ENCODE data around the gene PITPNB. TPM values are rescaled to one million over a fixed set of nuclear protein-coding genes. Genes with fewer than 3 reads are reported as not detected.

The PITPNB gene
- polyA plus RNA-seq, 1 donor (not counting 4 experiments of a cell fraction or from before 2014, with no cell fraction given): 81.6 TPM

DNA sequence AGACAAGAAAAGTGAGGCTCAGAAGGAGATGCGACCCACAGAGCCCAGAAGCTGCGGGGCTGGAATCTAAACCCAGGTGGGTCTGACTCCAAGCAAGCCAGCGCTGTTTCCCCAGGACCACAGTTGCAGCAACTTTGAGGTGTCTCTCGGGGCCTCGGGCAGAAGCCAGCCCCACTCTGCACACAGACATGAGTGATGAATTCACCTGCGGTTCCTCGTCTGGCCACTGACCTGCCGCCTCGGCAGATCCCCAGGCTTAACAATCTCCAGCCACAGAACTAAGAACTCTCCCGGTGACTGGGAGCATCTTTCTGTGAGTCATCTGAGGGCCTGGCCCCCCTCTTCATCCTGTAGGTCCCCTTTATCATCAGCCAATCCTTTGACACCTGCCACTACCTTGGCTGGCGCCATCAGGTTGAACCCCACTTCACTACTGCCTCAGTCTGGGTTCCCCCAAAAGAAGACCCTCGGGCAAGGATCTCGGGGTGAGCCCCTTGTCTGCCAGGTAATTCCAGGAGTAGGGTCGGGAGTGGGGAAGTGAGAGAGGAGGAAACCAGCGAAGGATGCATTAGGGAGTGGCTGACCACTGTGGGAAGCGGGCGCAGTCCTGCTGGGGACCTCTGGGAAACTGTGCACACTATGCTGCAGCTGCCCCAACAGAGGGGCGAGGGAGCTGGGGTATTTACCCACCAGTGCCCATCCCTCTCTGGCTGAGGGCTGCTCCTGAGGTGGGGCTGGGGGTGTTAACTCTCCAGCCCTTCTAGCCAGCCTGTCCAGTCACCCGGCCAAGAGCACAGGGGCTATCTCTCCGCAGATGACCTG lies 84.5 kb downstream of the PITPNB start:
- DNase-seq (ENCODE audit: low read depth, low spot score): no peak
- Histone ChIP-seq H3K79me2 (ENCODE audit: control insufficient read depth, insufficient read depth, low read length) (no peaks in the 10 kb centered on the region), H3K9me3 (ENCODE audit: control insufficient read depth, low read depth, low read length) (no peaks in the 10 kb centered on the region), H3K27me3 (ENCODE audit: control insufficient read depth, extremely low read depth, insufficient read depth, low read length) (no peaks in the 10 kb centered on the region), H3K36me3 (ENCODE audit: control insufficient read depth in 2 of 2, extremely low read depth in 1 of 2, insufficient read depth in 2 of 2, low read length in 2 of 2) (no peaks in the 10 kb centered on the region), H3K4me1 (ENCODE audit: control insufficient read depth, extremely low read depth, insufficient read depth, low read length) (peaks cover 8% of the 10 kb centered on the region), H2AFZ (ENCODE audit: control insufficient read depth, low read length) (no peak overlapping the region), H3K9ac (ENCODE audit: control insufficient read depth, extremely low read depth, insufficient read depth, low read length) (no peak overlapping the region), H4K20me1 (ENCODE audit: control insufficient read depth, extremely low read depth, insufficient read depth, low read length) (no peaks in the 10 kb centered on the region), H3K9me1 (ENCODE audit: control insufficient read depth, extremely low read depth, insufficient read depth, low read length) (no peaks in the 10 kb centered on the region), H3K4me3 (ENCODE audit: control insufficient read depth in 2 of 3, extremely low read depth in 1 of 3, insufficient read depth in 2 of 3, low read depth in 1 of 3, low read length in 3 of 3) (no peak overlapping the region), H3K4me2 (ENCODE audit: control insufficient read depth, extremely low read depth, insufficient read depth, low read depth, low read length) (no peak overlapping the region), H3K27ac (ENCODE audit: control insufficient read depth, insufficient read depth, low read length) (no peak overlapping the region)
- dilution Hi-C loops (cut with MboI; ENCODE audit: extremely low pct_ligation_motif_present, low sequenced_read_pairs): no loop called here
- TF ChIP-seq, protein P1, sequence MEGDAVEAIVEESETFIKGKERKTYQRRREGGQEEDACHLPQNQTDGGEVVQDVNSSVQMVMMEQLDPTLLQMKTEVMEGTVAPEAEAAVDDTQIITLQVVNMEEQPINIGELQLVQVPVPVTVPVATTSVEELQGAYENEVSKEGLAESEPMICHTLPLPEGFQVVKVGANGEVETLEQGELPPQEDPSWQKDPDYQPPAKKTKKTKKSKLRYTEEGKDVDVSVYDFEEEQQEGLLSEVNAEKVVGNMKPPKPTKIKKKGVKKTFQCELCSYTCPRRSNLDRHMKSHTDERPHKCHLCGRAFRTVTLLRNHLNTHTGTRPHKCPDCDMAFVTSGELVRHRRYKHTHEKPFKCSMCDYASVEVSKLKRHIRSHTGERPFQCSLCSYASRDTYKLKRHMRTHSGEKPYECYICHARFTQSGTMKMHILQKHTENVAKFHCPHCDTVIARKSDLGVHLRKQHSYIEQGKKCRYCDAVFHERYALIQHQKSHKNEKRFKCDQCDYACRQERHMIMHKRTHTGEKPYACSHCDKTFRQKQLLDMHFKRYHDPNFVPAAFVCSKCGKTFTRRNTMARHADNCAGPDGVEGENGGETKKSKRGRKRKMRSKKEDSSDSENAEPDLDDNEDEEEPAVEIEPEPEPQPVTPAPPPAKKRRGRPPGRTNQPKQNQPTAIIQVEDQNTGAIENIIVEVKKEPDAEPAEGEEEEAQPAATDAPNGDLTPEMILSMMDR (optimal IDR thresholded peaks at IDR 0.05 in 1 of 3, IDR thresholded peaks at IDR 0.05 in 1 of 3, conservative IDR thresholded peaks at IDR 0.05 in 1 of 3; ENCODE audit: extremely low read depth in 1 of 3, insufficient read depth in 2 of 3, low read length in 3 of 3): no peak
- TF ChIP-seq EZH2 (IDR thresholded peaks at IDR 0.05; ENCODE audit: low read length): no peak
- FAIRE-seq: no peak

DNA sequence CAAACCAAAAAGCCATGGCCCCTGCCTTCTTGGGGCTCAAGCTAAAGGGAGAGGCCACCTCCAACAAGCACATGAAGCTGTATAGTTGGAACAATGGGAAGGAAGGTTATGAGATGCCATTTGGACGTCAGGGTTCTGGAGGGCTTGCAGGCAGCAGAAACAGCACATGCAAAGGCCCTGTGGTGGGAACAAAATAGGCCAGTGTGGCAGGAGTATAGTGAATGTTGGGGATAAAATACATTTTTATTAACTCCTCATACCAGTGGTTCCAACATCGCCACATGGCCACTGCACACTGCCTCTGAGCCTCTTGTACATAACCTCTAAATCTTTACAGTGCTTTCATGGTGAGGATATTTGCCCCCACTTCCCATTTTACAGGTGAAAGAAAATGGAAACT lies 85.3 kb downstream of the PITPNB start:
- Histone ChIP-seq H3K36me3 (ENCODE audit: control insufficient read depth in 2 of 2, extremely low read depth in 1 of 2, insufficient read depth in 2 of 2, low read length in 2 of 2) (no peaks in the 10 kb centered on the region), H3K4me1 (ENCODE audit: control insufficient read depth, extremely low read depth, insufficient read depth, low read length) (peaks cover 8% of the 10 kb centered on the region)

More for the DNA sequence above, 85.3 kb downstream of the PITPNB start:
- H3K4me3 ChIP-seq (ENCODE audit: control insufficient read depth in 2 of 3, extremely low read depth in 1 of 3, insufficient read depth in 2 of 3, low read depth in 1 of 3, low read length in 3 of 3): no peak overlapping the region
- DNase-seq (ENCODE audit: low read depth, low spot score) (no peak), FAIRE-seq (no peak)
- no peaks in the 10 kb centered on the region for H3K79me2 ChIP-seq (ENCODE audit: control insufficient read depth, insufficient read depth, low read length)
- no peak overlapping the region for H2AFZ ChIP-seq (ENCODE audit: control insufficient read depth, low read length)
- no peak for TF ChIP-seq EZH2 (IDR thresholded peaks at IDR 0.05; ENCODE audit: low read length)
- TF ChIP-seq, protein P1 (optimal IDR thresholded peaks at IDR 0.05 in 1 of 3, IDR thresholded peaks at IDR 0.05 in 1 of 3, conservative IDR thresholded peaks at IDR 0.05 in 1 of 3; ENCODE audit: extremely low read depth in 1 of 3, insufficient read depth in 2 of 3, low read length in 3 of 3): no peak
- no peak overlapping the region for H3K27ac ChIP-seq (ENCODE audit: control insufficient read depth, insufficient read depth, low read length)
- H3K9ac ChIP-seq (ENCODE audit: control insufficient read depth, extremely low read depth, insufficient read depth, low read length): no peak overlapping the region
- H3K9me3 ChIP-seq (ENCODE audit: control insufficient read depth, low read depth, low read length): no peaks in the 10 kb centered on the region
- no peak overlapping the region for H3K4me2 ChIP-seq (ENCODE audit: control insufficient read depth, extremely low read depth, insufficient read depth, low read depth, low read length)
- dilution Hi-C loops (cut with MboI; ENCODE audit: extremely low pct_ligation_motif_present, low sequenced_read_pairs): no loop called here
- H3K9me1 ChIP-seq (ENCODE audit: control insufficient read depth, extremely low read depth, insufficient read depth, low read length): no peaks in the 10 kb centered on the region
- H3K27me3 ChIP-seq (ENCODE audit: control insufficient read depth, extremely low read depth, insufficient read depth, low read length): no peaks in the 10 kb centered on the region
- H4K20me1 ChIP-seq (ENCODE audit: control insufficient read depth, extremely low read depth, insufficient read depth, low read length): no peaks in the 10 kb centered on the region

Measured in keratinocyte (primary cell).